ENCODE results near the gene ZBED4. TPM values are rescaled to one million over a fixed set of nuclear protein-coding genes. Genes with fewer than 3 reads are reported as not detected.

ZBED4 gene
- total RNA-seq, 1 donor from 2014 or later: 9.0 TPM

GRCh38 chr22:49903322-49904039, 49.8 kb downstream of the ZBED4 start:
- ATAC-seq: no peak

- ATAC-seq: peak; percentile 8
Observed at GRCh38 chr22:49904040-49904369, 50.4 kb downstream of the ZBED4 start.

- ATAC-seq: no peak
Observed at GRCh38 chr22:49905465-49905864, 51.8 kb downstream of the ZBED4 start.

- no peak for ATAC-seq
Observed at GRCh38 chr22:49906071-49906798, 52.6 kb downstream of the ZBED4 start.

DNA sequence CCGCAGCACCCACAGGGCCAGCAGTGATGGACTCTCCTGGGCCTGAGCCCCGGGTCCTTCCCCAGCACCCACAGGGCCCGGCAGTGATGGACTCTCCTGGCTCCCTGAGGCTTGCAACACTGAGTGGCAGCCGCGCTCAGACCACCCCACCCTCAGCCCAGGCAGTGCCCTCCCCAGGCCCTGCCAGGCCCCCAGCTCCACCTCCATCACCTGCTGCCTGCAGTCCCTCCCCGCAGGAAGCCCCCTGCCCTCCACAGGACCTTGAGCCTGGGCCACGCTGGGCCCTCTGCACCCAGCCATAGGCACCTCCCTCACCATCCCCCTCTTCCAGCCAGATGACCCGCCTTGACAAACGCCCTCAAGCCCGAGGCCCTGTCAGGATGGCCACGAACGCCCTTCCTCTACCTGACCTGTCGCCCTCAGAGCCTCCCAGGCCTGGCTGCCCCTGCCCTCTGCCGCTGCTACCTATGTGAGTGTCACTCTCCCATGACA, 53.2 kb downstream of the ZBED4 start:
- no peak for ATAC-seq

- no peak for ATAC-seq
Observed at GRCh38 chr22:49907807-49908206, 54.2 kb downstream of the ZBED4 start.

DNA sequence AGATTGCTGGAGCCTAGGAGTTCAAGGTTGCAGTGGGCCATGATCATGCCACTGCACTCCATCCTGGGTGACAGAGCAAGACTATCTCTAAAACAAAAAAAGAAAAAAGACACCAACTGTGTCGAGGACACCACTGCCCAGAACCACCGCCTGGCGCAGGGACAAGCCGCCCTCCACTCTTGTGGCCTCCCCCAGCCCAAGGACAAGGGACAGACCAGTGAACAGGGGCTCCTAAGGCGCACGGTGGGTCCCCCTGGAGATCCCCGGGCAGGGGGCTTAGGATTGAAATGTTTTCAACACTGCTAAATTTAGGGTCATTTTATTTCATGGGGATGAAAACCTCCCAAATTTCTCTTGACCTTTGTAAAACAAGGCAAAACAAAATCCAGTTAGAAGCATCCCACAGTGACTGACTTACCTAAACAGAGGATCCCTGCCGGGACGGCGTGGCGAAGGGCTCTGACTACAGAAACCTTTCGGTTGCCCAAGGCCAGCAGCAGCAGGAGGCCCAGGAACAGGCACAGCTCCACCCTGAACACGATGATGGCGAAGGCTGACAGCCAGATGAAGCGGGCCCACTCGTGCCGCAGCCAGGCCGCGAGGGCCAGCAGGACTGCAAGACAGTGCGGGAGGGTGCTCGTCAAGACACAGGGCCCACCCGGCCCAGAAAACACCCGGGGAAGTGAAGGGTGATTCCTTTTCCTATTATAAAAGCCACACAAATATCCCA, 56.0 kb downstream of the ZBED4 start:
- ATAC-seq: no peak

DNA sequence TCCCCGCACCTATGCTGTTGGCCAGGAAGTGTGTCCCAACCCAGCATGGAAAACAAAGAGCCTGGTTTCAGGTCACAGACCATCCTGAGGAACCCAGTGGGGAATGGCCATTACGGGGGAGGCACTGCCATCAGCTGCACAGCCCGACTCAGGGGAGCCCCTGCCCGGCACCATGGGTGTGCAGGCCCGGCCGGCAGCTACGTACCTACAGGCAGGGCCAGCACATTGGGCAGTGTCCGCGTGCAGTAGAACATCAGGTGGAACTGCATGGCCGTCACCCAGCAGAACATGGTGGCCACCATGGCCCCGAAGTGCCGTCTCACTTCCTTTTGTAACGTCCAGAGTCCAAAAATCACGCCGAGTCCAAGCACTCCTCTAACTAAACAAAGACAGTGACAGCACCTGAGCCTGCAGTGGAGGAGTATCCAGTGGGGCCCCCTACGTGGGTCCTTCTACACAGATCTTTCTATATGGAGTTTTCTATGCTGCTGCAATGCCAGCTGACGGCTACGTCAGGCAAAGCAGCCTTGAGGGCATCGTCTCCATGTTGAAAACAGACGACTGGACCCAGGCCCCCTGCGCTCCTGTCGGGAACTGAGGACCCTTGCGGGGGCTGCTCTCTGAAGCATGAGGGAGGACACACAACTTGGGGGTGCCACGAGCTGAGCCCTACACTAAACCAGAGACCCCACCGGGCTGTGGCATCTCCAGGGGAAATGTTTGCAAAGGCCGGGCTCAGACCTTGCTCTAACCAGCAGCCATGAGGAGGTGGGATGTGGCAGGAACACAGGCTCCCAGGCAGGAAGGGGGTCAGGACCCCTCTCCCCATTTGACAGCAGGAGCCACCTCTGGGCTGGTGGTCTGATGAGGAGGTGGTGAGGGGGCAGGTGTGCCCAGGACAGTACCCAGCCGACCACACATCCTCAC, 56.8 kb downstream of the ZBED4 start:
- ATAC-seq: no peak

DNA sequence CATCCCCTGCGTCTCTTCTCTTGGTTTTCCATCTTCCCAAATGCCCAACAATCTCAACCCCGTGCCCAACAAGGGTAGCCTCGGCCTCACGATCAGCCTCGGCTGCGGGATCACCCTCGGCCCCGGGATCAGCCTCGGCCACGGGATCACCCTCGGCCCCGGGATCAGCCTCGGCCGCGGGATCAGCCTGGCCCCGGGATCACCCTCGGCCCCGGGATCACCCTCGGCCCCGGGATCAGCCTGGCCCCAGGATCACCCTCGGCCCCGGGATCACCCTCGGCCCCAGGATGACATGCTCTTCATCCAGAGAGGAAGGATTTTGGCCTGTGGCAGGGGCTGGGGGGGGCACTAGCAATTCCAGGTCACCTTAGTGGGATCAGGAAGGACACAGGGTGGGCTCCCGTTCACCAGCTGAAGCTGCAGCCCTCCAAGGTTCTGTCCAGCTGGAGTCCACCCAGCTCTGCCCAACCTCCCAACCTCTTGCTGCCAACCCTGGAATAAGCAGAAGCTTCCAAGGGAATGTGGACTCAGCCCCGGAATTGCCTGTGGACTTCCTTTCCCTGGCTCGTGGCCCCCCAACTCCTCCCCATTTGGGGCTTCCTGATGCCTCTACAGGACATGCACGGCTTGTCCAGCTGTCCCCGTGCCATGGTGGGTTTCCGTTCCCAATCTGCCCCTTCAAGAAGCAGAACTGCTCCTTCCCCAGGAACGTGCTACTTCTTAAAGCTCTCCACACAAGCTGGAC, 58.4 kb downstream of the ZBED4 start:
- ATAC-seq: no peak

- ATAC-seq: no peak
Observed at GRCh38 chr22:49913026-49913425, 59.4 kb downstream of the ZBED4 start.

DNA sequence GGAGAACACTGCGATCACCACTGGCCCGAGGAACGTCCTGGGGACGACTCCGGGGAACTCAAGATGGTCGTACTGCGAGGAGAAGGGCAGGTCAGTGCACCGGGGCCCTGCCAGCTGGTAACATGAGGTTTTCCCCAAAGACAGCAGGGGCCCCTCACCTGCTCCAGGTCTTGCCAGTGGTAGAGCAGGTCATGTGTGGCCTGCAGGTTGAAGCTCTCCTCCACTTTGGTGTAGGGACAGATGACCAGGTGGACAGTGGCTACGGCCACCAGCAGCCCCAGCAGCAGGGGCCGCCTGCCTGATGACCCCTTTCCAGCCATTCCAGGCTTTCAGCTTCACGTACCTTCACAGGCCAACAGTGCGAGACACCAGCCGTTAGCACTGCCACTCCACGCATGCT, 59.8 kb downstream of the ZBED4 start:
- no peak for ATAC-seq

DNA sequence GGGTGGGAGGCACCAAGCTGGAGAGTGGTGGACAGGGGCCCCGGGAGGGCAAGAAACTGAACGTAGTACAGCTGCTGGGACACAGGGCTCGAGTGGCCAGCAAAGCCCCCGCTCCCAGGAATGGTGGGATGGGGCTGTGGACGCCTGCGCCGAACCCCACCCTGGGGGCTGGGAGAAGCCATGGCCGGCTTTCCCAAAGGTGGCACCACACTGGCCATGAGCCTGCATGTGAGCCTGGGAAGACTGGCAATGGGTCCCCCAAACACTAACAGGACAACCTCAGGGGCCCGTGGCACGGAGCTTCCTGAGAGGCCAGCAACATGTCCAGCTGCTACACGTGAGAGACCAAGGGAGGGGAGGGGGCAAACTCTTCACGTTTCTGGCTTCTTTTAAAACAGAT, 60.6 kb downstream of the ZBED4 start:
- ATAC-seq: no peak

DNA sequence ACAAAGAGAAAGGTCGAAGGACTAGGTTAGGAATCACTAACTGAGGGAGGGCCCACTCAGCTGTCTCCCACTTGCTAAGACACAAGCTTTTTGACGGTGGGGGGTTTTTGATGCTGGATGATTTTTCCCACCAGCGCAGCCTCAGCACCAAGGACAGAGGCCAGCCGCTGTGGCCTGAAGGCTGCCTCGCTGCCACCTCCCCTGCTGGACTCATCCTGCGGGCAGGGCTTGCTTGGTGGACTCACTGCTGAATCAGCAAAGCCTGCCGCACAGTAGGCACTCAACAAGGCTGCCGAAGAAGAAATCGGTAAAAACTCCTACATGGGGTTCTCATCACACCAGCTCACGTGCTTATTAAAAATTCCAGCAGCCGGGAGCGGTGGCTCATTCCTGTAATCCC, 62.0 kb downstream of the ZBED4 start:
- ATAC-seq: no peak

GRCh38 chr22:49916831-49917230, 63.2 kb downstream of the ZBED4 start:
- ATAC-seq: no peak

- ATAC-seq: peak; percentile 97
Observed at GRCh38 chr22:49917974-49918910, 64.6 kb downstream of the ZBED4 start, which contains the start of the genes ALG12 and CRELD2. ALG12 (minus strand) TSS chr22:49918438; CDS start chr22:49913765, 4,673 bp downstream. CRELD2 (plus strand) TSS chr22:49918634; CDS start chr22:49918770, 136 bp downstream.

DNA sequence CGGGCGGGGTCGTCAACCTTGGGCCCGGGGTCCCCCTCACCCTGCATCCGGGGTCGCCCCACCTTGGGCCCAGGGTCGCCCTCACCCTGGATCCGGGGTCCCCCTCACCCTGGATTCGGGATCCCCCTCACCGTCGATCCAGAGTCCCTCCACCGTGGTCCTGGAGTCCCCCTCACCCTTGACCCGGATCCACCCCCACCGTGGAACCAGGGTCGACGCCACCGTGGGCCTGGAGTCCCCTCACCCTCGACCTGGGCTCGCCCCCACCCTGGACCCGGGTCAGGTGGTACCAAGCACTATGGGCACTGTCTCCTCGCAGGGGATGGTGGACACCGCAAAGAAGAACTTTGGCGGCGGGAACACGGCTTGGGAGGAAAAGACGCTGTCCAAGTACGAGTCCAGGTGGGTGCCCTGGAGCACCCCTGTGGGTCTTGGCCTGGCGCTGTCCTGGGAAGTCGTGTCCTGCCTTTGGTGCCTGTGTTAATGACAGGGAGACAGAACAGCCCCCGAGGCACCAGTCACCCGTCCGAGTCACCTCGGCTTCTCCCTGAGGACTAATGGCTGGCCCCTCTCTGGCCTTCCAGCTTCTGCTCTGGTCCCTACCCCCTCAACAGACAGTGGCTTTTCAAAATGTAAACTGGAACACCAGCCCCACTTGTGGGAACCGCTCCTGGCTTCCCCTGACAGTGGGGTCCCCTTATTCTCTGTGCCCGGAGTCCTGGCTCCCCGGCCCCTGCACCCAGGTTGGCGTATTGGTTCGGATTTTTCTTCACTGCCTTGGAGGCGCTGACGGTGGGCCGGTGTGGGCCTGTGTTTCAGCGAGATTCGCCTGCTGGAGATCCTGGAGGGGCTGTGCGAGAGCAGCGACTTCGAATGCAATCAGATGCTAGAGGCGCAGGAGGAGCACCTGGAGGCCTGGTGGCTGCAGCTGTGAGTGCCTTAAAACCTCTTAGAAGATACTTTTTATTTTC, 65.6 kb downstream of the ZBED4 start:
- no peak for ATAC-seq

- ATAC-seq: no peak
Observed at GRCh38 chr22:49920859-49921258, 67.2 kb downstream of the ZBED4 start.

GRCh38 chr22:49921508-49922278, 68.0 kb downstream of the ZBED4 start:
- no peak for ATAC-seq
